ENCODE results near the gene RAPSN.
A peak's percentile ranks its signal among the peaks of the same experiment; 100 is the strongest.

DNA sequence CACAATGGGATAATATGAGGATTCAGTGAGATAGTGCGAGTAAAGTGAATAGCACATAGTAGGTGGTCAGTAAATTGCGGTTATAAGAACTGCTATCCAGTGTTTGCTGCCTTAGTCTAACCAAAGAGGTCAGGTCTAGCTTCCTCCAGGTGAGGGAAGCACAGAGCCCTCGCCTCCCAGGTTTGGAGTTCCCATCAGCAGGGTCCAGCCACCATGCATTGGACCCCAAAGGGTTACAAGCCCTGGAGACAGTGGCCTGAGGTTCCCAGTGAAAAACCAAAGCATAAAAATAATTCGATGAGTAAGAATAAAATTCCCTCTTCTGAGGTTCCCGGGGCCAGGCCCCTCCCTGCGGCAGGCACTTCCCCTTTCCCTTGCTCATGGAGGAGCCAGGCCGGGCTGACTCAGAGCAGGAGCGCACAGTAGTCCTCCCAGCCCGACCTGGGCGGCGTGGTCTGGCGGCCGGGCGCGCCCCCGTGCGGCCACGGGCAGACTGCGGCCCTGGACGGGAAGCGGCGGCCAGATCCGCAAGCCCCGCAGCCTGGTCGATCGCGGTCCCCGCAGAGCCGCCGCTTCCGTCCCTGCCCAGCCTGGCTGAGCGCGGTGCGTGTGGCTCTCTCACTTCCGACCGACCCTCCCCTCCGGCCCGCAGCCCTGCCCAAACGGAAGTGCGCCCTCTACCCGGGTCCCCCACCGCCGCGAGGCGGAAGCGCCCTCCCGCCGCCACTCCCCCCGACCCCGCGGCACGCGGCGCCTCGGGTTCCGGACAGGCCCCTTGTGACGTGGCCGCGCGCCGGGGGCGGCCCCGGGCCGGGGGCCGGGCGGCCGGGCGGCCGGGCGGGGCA is 41.0 kb downstream of the RAPSN start, which contains the start of gene SLC39A13:
- TF ChIP-seq, protein P1, sequence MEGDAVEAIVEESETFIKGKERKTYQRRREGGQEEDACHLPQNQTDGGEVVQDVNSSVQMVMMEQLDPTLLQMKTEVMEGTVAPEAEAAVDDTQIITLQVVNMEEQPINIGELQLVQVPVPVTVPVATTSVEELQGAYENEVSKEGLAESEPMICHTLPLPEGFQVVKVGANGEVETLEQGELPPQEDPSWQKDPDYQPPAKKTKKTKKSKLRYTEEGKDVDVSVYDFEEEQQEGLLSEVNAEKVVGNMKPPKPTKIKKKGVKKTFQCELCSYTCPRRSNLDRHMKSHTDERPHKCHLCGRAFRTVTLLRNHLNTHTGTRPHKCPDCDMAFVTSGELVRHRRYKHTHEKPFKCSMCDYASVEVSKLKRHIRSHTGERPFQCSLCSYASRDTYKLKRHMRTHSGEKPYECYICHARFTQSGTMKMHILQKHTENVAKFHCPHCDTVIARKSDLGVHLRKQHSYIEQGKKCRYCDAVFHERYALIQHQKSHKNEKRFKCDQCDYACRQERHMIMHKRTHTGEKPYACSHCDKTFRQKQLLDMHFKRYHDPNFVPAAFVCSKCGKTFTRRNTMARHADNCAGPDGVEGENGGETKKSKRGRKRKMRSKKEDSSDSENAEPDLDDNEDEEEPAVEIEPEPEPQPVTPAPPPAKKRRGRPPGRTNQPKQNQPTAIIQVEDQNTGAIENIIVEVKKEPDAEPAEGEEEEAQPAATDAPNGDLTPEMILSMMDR (IDR thresholded peaks at IDR 0.05; ENCODE audit: low read depth, low read length, poor library complexity, severe bottlenecking): peak; percentile 93
- no peak for TF ChIP-seq EZH2phosphoT487 (IDR thresholded peaks at IDR 0.05; ENCODE audit: borderline replicate concordance, low read length)
